Memory B cell (primary cell): ENCODE results near the gene RABGAP1L.
"Not testable (repeated sequence)": the region's sequence is repeated elsewhere in the genome, so short reads cannot be mapped to it uniquely, and the experiment has no call there.

Experiments
- ATAC-seq: fragments of 150-1000 bp; cut with Tn5 transposase; 2 replicates; pipeline ENCODE4 v1.10.0; 2021; ENCODE audit warnings: low read depth, mild to moderate bottlenecking, moderate library complexity
- DNase-seq, 2 donors: peaks; one replicate each; pipeline ENCODE4 v3.0.0; 2022; ENCODE audit warnings: low spot score in 2 of 2
- H3K27ac Mint-ChIP-seq: one replicate; pipeline ENCODE4 v1.8.0; 2022; ENCODE audit warnings: mild to moderate bottlenecking, moderate library complexity, mixed read lengths
- H3K27me3 Mint-ChIP-seq: one replicate; pipeline ENCODE4 v1.8.0; 2022; ENCODE audit warnings: mixed read lengths
- H3K36me3 Mint-ChIP-seq: one replicate; pipeline ENCODE4 v1.8.0; 2022; ENCODE audit warnings: mild to moderate bottlenecking, mixed read lengths
- H3K4me1 Mint-ChIP-seq: one replicate; pipeline ENCODE4 v1.8.0; 2022; ENCODE audit warnings: mixed read lengths
- H3K4me3 Mint-ChIP-seq: one replicate; pipeline ENCODE4 v1.8.0; 2022; ENCODE audit warnings: mild to moderate bottlenecking, moderate library complexity, mixed read lengths
- H3K9me3 Mint-ChIP-seq: one replicate; pipeline ENCODE4 v1.8.0; 2022; ENCODE audit warnings: mixed read lengths

Gene RABGAP1L

DNA sequence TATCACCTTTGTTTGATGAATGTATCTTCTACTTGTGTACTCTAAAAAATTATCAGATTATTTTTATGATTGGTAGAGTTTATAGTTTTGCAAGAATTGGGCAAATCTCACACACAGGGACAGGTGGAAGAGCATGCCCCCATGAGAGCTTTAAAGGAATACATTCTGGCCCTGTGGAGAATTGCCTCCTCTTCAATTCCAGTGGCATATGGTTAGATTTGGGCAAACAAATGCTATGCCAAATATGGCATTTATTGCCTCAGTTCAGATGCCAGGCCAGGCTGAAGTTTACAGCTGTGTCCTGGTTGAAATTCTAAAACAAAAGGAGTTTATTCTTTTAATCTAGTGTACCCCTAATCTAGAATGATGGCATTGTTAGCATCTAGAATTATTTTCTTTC is 678.1 kb downstream of the RABGAP1L start:
- Mint-ChIP-seq H3K27ac (no peak overlapping the region), H3K27me3 (no peaks in the 10 kb centered on the region), H3K36me3 (no peaks in the 10 kb centered on the region), H3K4me1 (peaks cover 7% of the 10 kb centered on the region), H3K4me3 (no peak overlapping the region), H3K9me3 (no peaks in the 10 kb centered on the region)
- ATAC-seq (no peak), DNase-seq (no peak)

- no peaks in the 10 kb centered on the region for H3K27me3 Mint-ChIP-seq
- no peaks in the 10 kb centered on the region for H3K9me3 Mint-ChIP-seq
- H3K4me3 Mint-ChIP-seq, result no peak overlapping the region
- ATAC-seq (no peak), DNase-seq (no peak)
- H3K27ac Mint-ChIP-seq, result peak overlapping the region; percentile 1
- peaks cover 4% of the 10 kb centered on the region for H3K4me1 Mint-ChIP-seq
- H3K36me3 Mint-ChIP-seq, result no peaks in the 10 kb centered on the region
Observed at GRCh38 chr1:174839211-174839610, 679.9 kb downstream of the RABGAP1L start.

GRCh38 chr1:174841747-174842146 is 682.4 kb downstream of the RABGAP1L start:
- no peak overlapping the region for H3K4me3 Mint-ChIP-seq
- DNase-seq, result no peak
- no peaks in the 10 kb centered on the region for H3K27me3 Mint-ChIP-seq
- peak; percentile 55 for ATAC-seq
- no peaks in the 10 kb centered on the region for H3K36me3 Mint-ChIP-seq
- no peaks in the 10 kb centered on the region for H3K9me3 Mint-ChIP-seq
- H3K27ac Mint-ChIP-seq, result peak overlapping the region; percentile 60
- peaks cover 4% of the 10 kb centered on the region for H3K4me1 Mint-ChIP-seq

GRCh38 chr1:174848593-174849560 is 689.6 kb downstream of the RABGAP1L start:
- H3K4me1 Mint-ChIP-seq, DNase-seq, H3K27me3 Mint-ChIP-seq, H3K4me3 Mint-ChIP-seq, ATAC-seq, H3K9me3 Mint-ChIP-seq, H3K27ac Mint-ChIP-seq, H3K36me3 Mint-ChIP-seq: not testable (repeated sequence)

GRCh38 chr1:174850726-174851125 is 691.4 kb downstream of the RABGAP1L start:
- peaks cover 2% of the 10 kb centered on the region for H3K4me1 Mint-ChIP-seq
- H3K27ac Mint-ChIP-seq, result no peak overlapping the region
- H3K27me3 Mint-ChIP-seq, result no peaks in the 10 kb centered on the region
- H3K9me3 Mint-ChIP-seq, result no peaks in the 10 kb centered on the region
- DNase-seq, result no peak
- H3K36me3 Mint-ChIP-seq, result no peaks in the 10 kb centered on the region
- no peak for ATAC-seq
- H3K4me3 Mint-ChIP-seq, result no peak overlapping the region

- no peak for ATAC-seq
- H3K27me3 Mint-ChIP-seq, result no peaks in the 10 kb centered on the region
- peaks cover 15% of the 10 kb centered on the region for H3K36me3 Mint-ChIP-seq
- H3K4me3 Mint-ChIP-seq, result no peak overlapping the region
- no peak for DNase-seq
- no peak overlapping the region for H3K27ac Mint-ChIP-seq
- H3K9me3 Mint-ChIP-seq, result peaks cover 3% of the 10 kb centered on the region
- no peaks in the 10 kb centered on the region for H3K4me1 Mint-ChIP-seq
Observed at GRCh38 chr1:174858301-174858700, 699.0 kb downstream of the RABGAP1L start.

DNA sequence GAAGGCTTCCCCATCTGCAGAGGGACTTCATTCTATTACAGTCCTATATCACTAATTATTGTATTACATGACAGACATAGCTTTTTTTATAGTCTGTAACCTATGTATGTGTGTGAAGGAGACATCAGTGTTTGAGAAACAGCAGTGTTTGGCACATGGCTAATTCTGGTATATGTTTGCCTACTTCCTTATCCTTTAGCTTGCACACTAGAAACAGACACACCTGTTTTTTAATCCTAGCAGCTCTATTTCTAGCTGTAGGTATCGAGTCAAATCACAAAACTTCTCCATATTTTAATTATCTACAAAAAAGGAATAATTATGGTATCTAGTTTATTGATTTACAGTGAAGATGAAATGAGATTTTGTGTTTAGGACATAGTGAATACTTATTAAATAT is 711.0 kb downstream of the RABGAP1L start:
- peaks cover 24% of the 10 kb centered on the region for H3K4me1 Mint-ChIP-seq
- DNase-seq (no peak), ATAC-seq (no peak)
- H3K9me3 Mint-ChIP-seq, result peaks cover 1% of the 10 kb centered on the region
- peak overlapping the region; percentile 5 for H3K27ac Mint-ChIP-seq
- peaks cover 6% of the 10 kb centered on the region for H3K36me3 Mint-ChIP-seq
- no peaks in the 10 kb centered on the region for H3K27me3 Mint-ChIP-seq
- H3K4me3 Mint-ChIP-seq, result no peak overlapping the region

- ATAC-seq, result no peak
- peaks cover 1% of the 10 kb centered on the region for H3K9me3 Mint-ChIP-seq
- no peak overlapping the region for H3K4me3 Mint-ChIP-seq
- H3K27me3 Mint-ChIP-seq, result no peaks in the 10 kb centered on the region
- H3K4me1 Mint-ChIP-seq, result peaks cover 24% of the 10 kb centered on the region
- H3K36me3 Mint-ChIP-seq, result peaks cover 6% of the 10 kb centered on the region
- no peak for DNase-seq
- peak overlapping the region; percentile 67 for H3K27ac Mint-ChIP-seq
Observed at GRCh38 chr1:174871886-174872285, 712.6 kb downstream of the RABGAP1L start.

GRCh38 chr1:174872615-174873058 is 713.3 kb downstream of the RABGAP1L start:
- Mint-ChIP-seq H3K4me3 (no peak overlapping the region), H3K27ac (peak overlapping the region; percentile 69), H3K27me3 (no peaks in the 10 kb centered on the region), H3K4me1 (peaks cover 28% of the 10 kb centered on the region), H3K36me3 (peaks cover 6% of the 10 kb centered on the region), H3K9me3 (peaks cover 1% of the 10 kb centered on the region)
- ATAC-seq (peak; percentile 47), DNase-seq (no peak)

GRCh38 chr1:174874331-174875053 is 715.2 kb downstream of the RABGAP1L start:
- DNase-seq (no peak), ATAC-seq (peak; percentile 56)
- Mint-ChIP-seq H3K4me1 (peaks cover 28% of the 10 kb centered on the region), H3K27ac (peak overlapping the region; percentile 80), H3K36me3 (peaks cover 3% of the 10 kb centered on the region), H3K4me3 (peak overlapping the region; percentile 87), H3K9me3 (no peaks in the 10 kb centered on the region), H3K27me3 (no peaks in the 10 kb centered on the region)

DNA sequence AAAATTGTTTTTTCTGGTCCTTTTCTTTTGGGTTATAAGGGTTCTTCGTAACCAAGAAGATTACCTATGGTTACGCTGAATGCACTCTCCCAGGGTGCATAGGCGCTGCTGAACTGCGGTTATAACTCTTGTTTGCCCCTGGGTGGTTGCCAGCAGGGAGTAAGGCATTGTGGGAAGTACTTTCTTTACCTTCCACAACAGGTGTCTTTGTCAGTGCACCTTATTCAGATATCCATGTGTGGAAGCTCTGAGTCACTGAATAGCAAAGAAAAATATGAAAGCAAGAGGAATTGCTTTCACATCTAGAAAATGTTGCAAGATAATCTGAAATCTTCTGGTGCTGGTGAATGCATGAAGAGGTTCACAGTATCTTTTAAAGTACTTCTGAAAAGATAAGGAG is 716.0 kb downstream of the RABGAP1L start:
- peaks cover 4% of the 10 kb centered on the region for H3K36me3 Mint-ChIP-seq
- ATAC-seq, result peak; percentile 59
- no peaks in the 10 kb centered on the region for H3K27me3 Mint-ChIP-seq
- DNase-seq, result no peak
- H3K9me3 Mint-ChIP-seq, result no peaks in the 10 kb centered on the region
- peak overlapping the region; percentile 80 for H3K4me3 Mint-ChIP-seq
- H3K27ac Mint-ChIP-seq, result peak overlapping the region; percentile 80
- H3K4me1 Mint-ChIP-seq, result peaks cover 25% of the 10 kb centered on the region

- no peaks in the 10 kb centered on the region for H3K27me3 Mint-ChIP-seq
- no peak overlapping the region for H3K4me3 Mint-ChIP-seq
- H3K9me3 Mint-ChIP-seq, result no peaks in the 10 kb centered on the region
- H3K4me1 Mint-ChIP-seq, result peaks cover 19% of the 10 kb centered on the region
- no peak overlapping the region for H3K27ac Mint-ChIP-seq
- ATAC-seq, result no peak
- DNase-seq, result no peak
- H3K36me3 Mint-ChIP-seq, result peaks cover 6% of the 10 kb centered on the region
Observed at GRCh38 chr1:174877208-174877673, 717.9 kb downstream of the RABGAP1L start.

DNA sequence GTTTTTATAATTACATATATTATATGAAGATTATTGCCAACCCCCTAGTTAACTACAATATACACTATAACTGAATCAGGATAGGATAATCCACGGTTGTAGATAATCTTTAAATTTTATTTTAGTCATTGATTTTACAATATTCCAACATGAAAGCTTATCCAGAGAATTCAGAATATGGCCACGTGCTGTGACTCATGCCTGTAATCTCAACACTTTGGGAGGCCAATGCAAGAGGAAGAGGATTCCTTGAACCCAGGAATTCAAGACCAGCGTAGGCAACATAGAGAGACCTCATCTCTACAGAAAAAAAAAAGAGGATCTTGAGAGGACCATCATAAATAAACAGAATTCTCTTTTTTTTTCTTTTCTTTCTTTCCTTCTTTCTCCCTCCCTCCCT is 720.9 kb downstream of the RABGAP1L start:
- no peaks in the 10 kb centered on the region for H3K9me3 Mint-ChIP-seq
- H3K27ac Mint-ChIP-seq, result no peak overlapping the region
- H3K4me1 Mint-ChIP-seq, result peaks cover 17% of the 10 kb centered on the region
- DNase-seq (no peak), ATAC-seq (no peak)
- no peaks in the 10 kb centered on the region for H3K27me3 Mint-ChIP-seq
- no peak overlapping the region for H3K4me3 Mint-ChIP-seq
- H3K36me3 Mint-ChIP-seq, result peaks cover 8% of the 10 kb centered on the region

DNA sequence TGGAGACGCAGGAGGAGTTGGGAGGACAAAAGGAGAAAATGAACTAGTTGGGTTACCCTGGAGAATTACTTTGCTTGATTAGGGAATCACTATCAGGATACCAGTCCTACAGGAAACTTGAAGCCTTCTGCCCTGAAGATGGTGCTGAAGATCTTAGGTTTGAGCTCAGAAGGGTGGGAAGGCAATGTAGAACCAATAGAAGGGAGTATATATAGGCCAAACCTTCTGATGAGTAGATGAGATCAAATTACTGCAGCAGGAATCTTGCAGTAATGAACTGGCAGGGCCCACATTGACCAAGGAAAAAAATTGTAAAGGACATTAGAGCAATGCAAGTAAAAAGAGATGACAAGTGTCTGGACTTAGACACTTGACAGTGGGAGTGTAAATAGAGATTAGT is 724.1 kb downstream of the RABGAP1L start:
- Mint-ChIP-seq H3K27ac (no peak overlapping the region), H3K36me3 (peaks cover 8% of the 10 kb centered on the region), H3K4me3 (no peak overlapping the region), H3K4me1 (peaks cover 12% of the 10 kb centered on the region), H3K27me3 (no peaks in the 10 kb centered on the region), H3K9me3 (no peaks in the 10 kb centered on the region)
- no peak for ATAC-seq
- DNase-seq, result no peak
